ENCODE results near the gene CREBBP.

CREBBP gene

GRCh38 chr16:3712861-3713372, 167.6 kb downstream of the CREBBP start:
- POLR2A ChIA-PET = interaction anchor here (1.7 kb wide), 1 partner anchor 9 kb away, joined by 5 read pairs; no protein-coding TSS in a partner anchor
- CTCF ChIA-PET = no interaction called here
- DNase-seq (ENCODE audit: extremely low spot score) = no peak
- TF ChIP-seq BHLHE40 (IDR thresholded peaks at IDR 0.05; ENCODE audit: borderline replicate concordance) (no peak), HDGF (IDR thresholded peaks at IDR 0.05; ENCODE audit: borderline replicate concordance) (no peak), L3MBTL2 (conservative IDR thresholded peaks at IDR 0.05) (no peak), SP1 (IDR thresholded peaks at IDR 0.05) (no peak)

GRCh38 chr16:3706253-3707012, 174.1 kb downstream of the CREBBP start:
- no peak for TF ChIP-seq ELF4 (IDR thresholded peaks at IDR 0.05)
- TF ChIP-seq TARDBP (IDR thresholded peaks at IDR 0.05) = no peak
- no peak for TF ChIP-seq LEF1 (IDR thresholded peaks at IDR 0.05; ENCODE audit: borderline replicate concordance)
- no peak for TF ChIP-seq FOXK2 (IDR thresholded peaks at IDR 0.05)
- TF ChIP-seq PKNOX1 (IDR thresholded peaks at IDR 0.05) = no peak
- no peak for TF ChIP-seq FOXA1 (IDR thresholded peaks at IDR 0.05)
- TF ChIP-seq L3MBTL2 (conservative IDR thresholded peaks at IDR 0.05) = no peak
- TF ChIP-seq ZNF384 (IDR thresholded peaks at IDR 0.05) = no peak
- TF ChIP-seq SP1 (IDR thresholded peaks at IDR 0.05) = no peak
- TF ChIP-seq SUZ12 (IDR thresholded peaks at IDR 0.05) = no peak
- no peak for TF ChIP-seq HDGF (IDR thresholded peaks at IDR 0.05; ENCODE audit: borderline replicate concordance)
- TF ChIP-seq CTBP1 (IDR thresholded peaks at IDR 0.05; ENCODE audit: borderline replicate concordance) = no peak
- no peak for TF ChIP-seq FOXM1 (IDR thresholded peaks at IDR 0.05; ENCODE audit: borderline replicate concordance)
- TF ChIP-seq BHLHE40 (IDR thresholded peaks at IDR 0.05; ENCODE audit: borderline replicate concordance) = no peak
- no peak for TF ChIP-seq NFRKB (IDR thresholded peaks at IDR 0.05)
- POLR2A ChIA-PET = no interaction called here
- DNase-seq (ENCODE audit: extremely low spot score) = no peak

GRCh38 chr16:3702082-3702481, 178.4 kb downstream of the CREBBP start:
- ChIA-PET CTCF (no interaction called here), POLR2A (no interaction called here)
- no peak for TF ChIP-seq NFRKB (IDR thresholded peaks at IDR 0.05)
- no peak for TF ChIP-seq CTBP1 (IDR thresholded peaks at IDR 0.05; ENCODE audit: borderline replicate concordance)
- no peak for TF ChIP-seq ELF4 (IDR thresholded peaks at IDR 0.05)
- TF ChIP-seq ARNT (IDR thresholded peaks at IDR 0.05) = no peak
- no peak for TF ChIP-seq ZNF384 (IDR thresholded peaks at IDR 0.05)
- no peak for TF ChIP-seq FOXK2 (IDR thresholded peaks at IDR 0.05)
- TF ChIP-seq FOXA1 (IDR thresholded peaks at IDR 0.05) = no peak
- TF ChIP-seq HDGF (IDR thresholded peaks at IDR 0.05; ENCODE audit: borderline replicate concordance) = no peak
- no peak for TF ChIP-seq SUZ12 (IDR thresholded peaks at IDR 0.05)
- TF ChIP-seq L3MBTL2 (conservative IDR thresholded peaks at IDR 0.05) = no peak
- TF ChIP-seq PKNOX1 (IDR thresholded peaks at IDR 0.05) = no peak
- no peak for TF ChIP-seq FOXM1 (IDR thresholded peaks at IDR 0.05; ENCODE audit: borderline replicate concordance)
- TF ChIP-seq TARDBP (IDR thresholded peaks at IDR 0.05) = no peak
- TF ChIP-seq LEF1 (IDR thresholded peaks at IDR 0.05; ENCODE audit: borderline replicate concordance) = no peak
- no peak for TF ChIP-seq SP1 (IDR thresholded peaks at IDR 0.05)
- TF ChIP-seq BHLHE40 (IDR thresholded peaks at IDR 0.05; ENCODE audit: borderline replicate concordance) = no peak
- no peak for DNase-seq (ENCODE audit: extremely low spot score)

More at GRCh38 chr16:3706253-3707012, 174.1 kb downstream of the CREBBP start:
- CTCF ChIA-PET = no interaction called here

GRCh38 chr16:3701531-3701930, 179.0 kb downstream of the CREBBP start:
- ChIA-PET CTCF (no interaction called here), POLR2A (interaction anchor here (1.1 to 1.2 kb wide), 2 partner anchors 10 to 16 kb away, joined by 4 to 5 read pairs; partner anchors contain the start of gene TRAP1)
- TF ChIP-seq CTBP1 (IDR thresholded peaks at IDR 0.05; ENCODE audit: borderline replicate concordance) (no peak), HDGF (IDR thresholded peaks at IDR 0.05; ENCODE audit: borderline replicate concordance) (no peak), PKNOX1 (IDR thresholded peaks at IDR 0.05) (no peak), SUZ12 (IDR thresholded peaks at IDR 0.05) (no peak), ARNT (IDR thresholded peaks at IDR 0.05) (no peak), BHLHE40 (IDR thresholded peaks at IDR 0.05; ENCODE audit: borderline replicate concordance) (no peak), LEF1 (IDR thresholded peaks at IDR 0.05; ENCODE audit: borderline replicate concordance) (no peak), ZNF384 (IDR thresholded peaks at IDR 0.05) (no peak), NFRKB (IDR thresholded peaks at IDR 0.05) (no peak), SP1 (IDR thresholded peaks at IDR 0.05) (no peak), L3MBTL2 (conservative IDR thresholded peaks at IDR 0.05) (no peak), TARDBP (IDR thresholded peaks at IDR 0.05) (no peak), ELF4 (IDR thresholded peaks at IDR 0.05) (no peak), FOXM1 (IDR thresholded peaks at IDR 0.05; ENCODE audit: borderline replicate concordance) (no peak), FOXA1 (IDR thresholded peaks at IDR 0.05) (no peak), FOXK2 (IDR thresholded peaks at IDR 0.05) (no peak)
- DNase-seq (ENCODE audit: extremely low spot score) = no peak

GRCh38 chr16:3698941-3699340, 181.6 kb downstream of the CREBBP start:
- TF ChIP-seq FOXA1 (IDR thresholded peaks at IDR 0.05) = no peak
- no peak for TF ChIP-seq BHLHE40 (IDR thresholded peaks at IDR 0.05; ENCODE audit: borderline replicate concordance)
- TF ChIP-seq HDGF (IDR thresholded peaks at IDR 0.05; ENCODE audit: borderline replicate concordance) = no peak
- TF ChIP-seq PKNOX1 (IDR thresholded peaks at IDR 0.05) = no peak
- no peak for TF ChIP-seq ELF4 (IDR thresholded peaks at IDR 0.05)
- TF ChIP-seq SUZ12 (IDR thresholded peaks at IDR 0.05) = no peak
- no peak for TF ChIP-seq LEF1 (IDR thresholded peaks at IDR 0.05; ENCODE audit: borderline replicate concordance)
- no peak for TF ChIP-seq FOXK2 (IDR thresholded peaks at IDR 0.05)
- TF ChIP-seq CTBP1 (IDR thresholded peaks at IDR 0.05; ENCODE audit: borderline replicate concordance) = no peak
- POLR2A ChIA-PET = no interaction called here
- CTCF ChIA-PET = no interaction called here
- no peak for DNase-seq (ENCODE audit: extremely low spot score)
